OCI-LY7 (cell line): Measurements from ENCODE around the gene C20orf96. TPM values are rescaled to one million over a fixed set of nuclear protein-coding genes. Genes with fewer than 3 reads are reported as not detected.
"Not testable (repeated sequence)": the region's sequence is repeated elsewhere in the genome, so short reads cannot be mapped to it uniquely, and the experiment has no call there.

Experiments used
- Bru-seq: library from RNA; stranded (reverse); fragments of 400-500 nt; gene quantifications from one replicate; lab custom pipeline; 2021; lab: Mats Ljungman, UMichigan
- BruChase-seq, 2 experiments: library from RNA; stranded (reverse); fragments of 400-500 nt; gene quantifications; one replicate each; lab custom pipeline; 2021; lab: Mats Ljungman, UMichigan
- BruUV-seq: library from RNA; stranded (reverse); fragments of 400-500 nt; replicated peaks from 2 replicates; lab custom pipeline; 2021; lab: Mats Ljungman, UMichigan
- CTCF ChIA-PET: fragments of 300-600 bp; sonication (Branson Sonifier 250); formaldehyde crosslinking; loops from one replicate; lab custom pipeline; 2022; ENCODE audit warnings: antibody characterized with exemption; ENCODE audit not compliant: unreplicated experiment; lab: Charles Lee
- POLR2A ChIA-PET: fragments of 300-600 bp; sonication (Branson Sonifier 250); formaldehyde crosslinking; loops from one replicate; lab custom pipeline; 2022; ENCODE audit warnings: antibody characterized with exemption; lab: Charles Lee
- DNase-seq: peaks from one replicate; pipeline ENCODE4 v3.0.0-alpha.2; 2015; ENCODE audit warnings: low spot score
- H2AFZ ChIP-seq: fragments of 200-600 bp; sonication (generic), shearing (Covaris generic); 2 replicates; pipeline ENCODE4 v1.6.1; 2014; ENCODE audit warnings: mild to moderate bottlenecking, antibody characterized with exemption, low read length, moderate library complexity
- H3K27ac ChIP-seq: fragments of 200-600 bp; sonication (generic); 2 replicates; pipeline ENCODE4 v1.5.1; 2014; ENCODE audit warnings: mixed run types, low read depth, mild to moderate bottlenecking, moderate library complexity, low read length, inconsistent platforms; ENCODE audit not compliant: poor library complexity, severe bottlenecking
- H3K36me3 ChIP-seq: fragments of 200-600 bp; sonication (generic); 2 replicates; pipeline ENCODE4 v1.6.1; 2014; ENCODE audit warnings: mild to moderate bottlenecking, antibody characterized with exemption, low read length, moderate library complexity, mixed read lengths; ENCODE audit not compliant: insufficient read depth
- H3K4me1 ChIP-seq: fragments of 200-600 bp; sonication (generic); 2 replicates; pipeline ENCODE4 v1.5.1; 2014; ENCODE audit warnings: mild to moderate bottlenecking, low read length; ENCODE audit not compliant: insufficient read depth, poor library complexity, severe bottlenecking
- H3K4me2 ChIP-seq: fragments of 200-600 bp; sonication (generic); 2 replicates; pipeline ENCODE4 v1.6.1; 2014; ENCODE audit warnings: mild to moderate bottlenecking, low read length
- H3K4me3 ChIP-seq: fragments of 200-600 bp; sonication (generic); 2 replicates; pipeline ENCODE4 v1.5.1; 2014; ENCODE audit warnings: mild to moderate bottlenecking, low read depth, low read length; ENCODE audit not compliant: poor library complexity, severe bottlenecking
- H3K79me2 ChIP-seq: fragments of 200-600 bp; sonication (generic); 2 replicates; pipeline ENCODE4 v1.6.1; 2016; ENCODE audit warnings: low read depth, mild to moderate bottlenecking, low read length, moderate library complexity, mixed read lengths; ENCODE audit not compliant: insufficient read depth
- H3K9me2 ChIP-seq: fragments of 200-600 bp; sonication (generic); 2 replicates; pipeline ENCODE4 v1.6.1; 2016; ENCODE audit warnings: mild to moderate bottlenecking, low read length, mixed read lengths; ENCODE audit not compliant: insufficient read depth
- H3K9me3 ChIP-seq: fragments of 200-600 bp; sonication (generic); 2 replicates; pipeline ENCODE4 v1.6.1; 2014; ENCODE audit warnings: mild to moderate bottlenecking, mixed run types, low read length, mixed read lengths
- H4K20me1 ChIP-seq: fragments of 200-600 bp; sonication (generic); 2 replicates; pipeline ENCODE4 v1.6.1; 2014; ENCODE audit warnings: mild to moderate bottlenecking, antibody characterized with exemption, low read length, moderate library complexity, mixed read lengths; ENCODE audit not compliant: insufficient read depth
- CTCF ChIP-seq: fragments of 200-600 bp; sonication (generic); conservative IDR thresholded peaks from 2 replicates; pipeline ENCODE4 v1.5.1; 2014; ENCODE audit warnings: mild to moderate bottlenecking, antibody characterized with exemption, low read length, moderate library complexity, mixed read lengths
- EZH2phosphoT487 ChIP-seq: fragments of 200-600 bp; sonication (generic); IDR thresholded peaks from 2 replicates; pipeline ENCODE4 v1.6.1; 2018; ENCODE audit warnings: low read depth, borderline replicate concordance, mild to moderate bottlenecking, mixed run types, antibody characterized with exemption, low read length, moderate library complexity, mixed read lengths
- intact Hi-C: fragments of 100-400 bp; cut with micrococcal nuclease; formaldehyde crosslinking; loops from one replicate; pipeline ENCODE4 v1.10.0; 2022; ENCODE audit not compliant: unreplicated experiment
- long read RNA-seq: library from polyadenylated mRNA; stranded (forward); transcript quantifications from one replicate; pipeline ENCODE4 v2.0.0, GENCODE V29; 2022
- total RNA-seq, 2 experiments: library from RNA; depleted of rRNA in 1 of 2; stranded (reverse); fragments of >200 nt in 1 of 2; shearing (Covaris generic) in 1 of 2; gene quantifications; 2 replicates each; pipeline ENCODE4 v1.2.3, GENCODE V29; 2014 to 2022

C20orf96 gene
- total RNA-seq (2014; rRNA removed; shearing (Covaris generic)), result 2.6 and 6.3 TPM in 2 replicates
- total RNA-seq (2022), result 12.6 and 13.1 TPM in 2 replicates
- percentile 49 among the genes with signal in this experiment for Bru-seq, nascent RNA
- percentile 54 among the genes with signal in this experiment for BruChase-seq, experiment 1, labeled RNA remaining after a 6-hour chase
- BruChase-seq, experiment 2, labeled RNA remaining after a 2-hour chase, result percentile 50 among the genes with signal in this experiment
- long read RNA-seq, partial matches to known transcripts, result 12 of 33 reads
- long read RNA-seq, other reads (novel, unspliced or antisense), result 15 of 33 reads

- TF ChIP-seq EZH2phosphoT487 (no peak), CTCF (peak; percentile 56; the same call in 1 of the 2 replicates)
- intact Hi-C loops, result no loop called here
- no peak within 1 kb of the TSS for H3K27ac ChIP-seq
- no TSS peak for BruUV-seq
- H3K4me1 ChIP-seq, result peaks cover 22% of the 10 kb centered on the region
- no peaks in the 10 kb centered on the region for H3K79me2 ChIP-seq
- DNase-seq, result peak; percentile 96
- H3K4me3 ChIP-seq, result peak within 1 kb of the TSS; percentile 71
- H4K20me1 ChIP-seq, result no peaks in the 10 kb centered on the region
- H3K36me3 ChIP-seq, result no peaks in the 10 kb centered on the region
- peak within 1 kb of the TSS; percentile 95 for H2AFZ ChIP-seq
- no peaks in the 10 kb centered on the region for H3K9me2 ChIP-seq
- H3K9me3 ChIP-seq, result no peaks in the 10 kb centered on the region
- POLR2A ChIA-PET, result interaction anchor here (0.6 kb wide), 1 partner anchor 90 kb away, joined by 4 read pairs; the partner anchor contains the start of gene TRIB3
- H3K4me2 ChIP-seq, result peak within 1 kb of the TSS; percentile 74
- CTCF ChIA-PET, result no interaction called here
These were observed at the start of gene C20orf96 for GRCh38 chr20:290084-290831. C20orf96 (minus strand) TSS chr20:290750; CDS start chr20:290610, 140 bp downstream.

GRCh38 chr20:336040-336439, 45.5 kb upstream of the C20orf96 start:
- H2AFZ ChIP-seq, POLR2A ChIA-PET, CTCF ChIA-PET, H3K4me3 ChIP-seq, H3K9me3 ChIP-seq, H3K4me1 ChIP-seq, BruUV-seq, H3K4me2 ChIP-seq, intact Hi-C loops, H3K79me2 ChIP-seq, H3K9me2 ChIP-seq, H3K36me3 ChIP-seq, H4K20me1 ChIP-seq, H3K27ac ChIP-seq, DNase-seq: not testable (repeated sequence)

GRCh38 chr20:334578-334977, 44.0 kb upstream of the C20orf96 start:
- CTCF ChIA-PET, result no interaction called here
- no peak for TF ChIP-seq EZH2phosphoT487
- H3K4me1 ChIP-seq, result peaks cover 9% of the 10 kb centered on the region
- no peak overlapping the region for H3K4me3 ChIP-seq
- peaks cover 5% of the 10 kb centered on the region; the same call in 1 of the 2 replicates for H3K79me2 ChIP-seq
- peaks cover 6% of the 10 kb centered on the region; the same call in 1 of the 2 replicates for H4K20me1 ChIP-seq
- H2AFZ ChIP-seq, result no peak overlapping the region
- H3K9me2 ChIP-seq, result no peaks in the 10 kb centered on the region
- DNase-seq, result no peak
- no peak overlapping the region for H3K27ac ChIP-seq
- peaks cover 14% of the 10 kb centered on the region; the same call in 1 of the 2 replicates for H3K36me3 ChIP-seq
- intact Hi-C loops, result no loop called here
- H3K4me2 ChIP-seq, result no peak overlapping the region
- POLR2A ChIA-PET, result interaction anchor here (0.6 kb wide), 1 partner anchor 201 kb away, joined by 3 read pairs; no protein-coding TSS in a partner anchor
- H3K9me3 ChIP-seq, result no peaks in the 10 kb centered on the region
- no TSS peak for BruUV-seq
